Measurements from ENCODE around the gene CNP. TPM values are rescaled to one million over a fixed set of nuclear protein-coding genes. Genes with fewer than 3 reads are reported as not detected.

The CNP gene
- total RNA-seq, 4 donors from 2014 or later: 25.4 to 96.1 (median 55.2) TPM

- TF ChIP-seq CTCF (IDR thresholded peaks at IDR 0.05; ENCODE audit: low read depth): no peak
These were observed 35.1 kb downstream of the CNP start for GRCh38 chr17:42001729-42002128.

- TF ChIP-seq CTCF (IDR thresholded peaks at IDR 0.05; ENCODE audit: low read depth): no peak
These were observed 35.7 kb downstream of the CNP start for GRCh38 chr17:42002175-42002791.

GRCh38 chr17:42002792-42003301 lies 36.3 kb downstream of the CNP start:
- no peak for TF ChIP-seq CTCF (IDR thresholded peaks at IDR 0.05; ENCODE audit: low read depth)

GRCh38 chr17:42005166-42005565 lies 38.6 kb downstream of the CNP start:
- TF ChIP-seq CTCF (IDR thresholded peaks at IDR 0.05; ENCODE audit: low read depth): no peak

GRCh38 chr17:42009170-42009569 lies 42.6 kb downstream of the CNP start:
- no peak for TF ChIP-seq CTCF (IDR thresholded peaks at IDR 0.05; ENCODE audit: low read depth)

- no peak for TF ChIP-seq CTCF (IDR thresholded peaks at IDR 0.05; ENCODE audit: low read depth)
These were observed 44.4 kb downstream of the CNP start for GRCh38 chr17:42010898-42011516.

GRCh38 chr17:42016411-42016831 lies 49.8 kb downstream of the CNP start:
- TF ChIP-seq CTCF (IDR thresholded peaks at IDR 0.05; ENCODE audit: low read depth): no peak

Data from subcutaneous adipose tissue (tissue), 4 donors.